CD4-positive, alpha-beta T cell treated with Interleukin-6 for 4 hours (primary cell): ENCODE data around the gene TMEM260.
"Not testable (repeated sequence)": the region's sequence is repeated elsewhere in the genome, so short reads cannot be mapped to it uniquely, and the experiment has no call there.

Experiments used
- DNase-seq: peaks from one replicate; pipeline ENCODE4 v3.0.0-alpha.2; 2020; ENCODE audit warnings: mixed read lengths

Gene TMEM260

DNA sequence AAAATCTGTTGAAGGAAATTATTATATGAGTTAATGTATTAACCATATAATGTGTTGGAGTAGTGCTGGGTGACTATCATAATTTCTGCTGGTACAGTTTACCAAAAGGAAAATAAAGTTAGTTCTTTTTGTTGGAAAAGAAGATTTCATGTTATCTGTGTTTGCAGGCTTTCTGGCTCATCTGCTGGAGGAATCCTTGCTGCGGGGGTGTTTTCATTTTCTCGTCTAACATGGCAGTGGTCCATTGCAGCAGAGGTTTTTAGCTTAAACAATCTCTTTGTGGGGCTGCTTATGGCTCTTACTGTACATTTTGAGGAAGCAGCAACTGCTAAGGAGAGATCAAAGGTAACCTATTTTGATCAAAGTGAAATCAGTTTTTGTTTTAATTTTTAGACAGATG lies 24.1 kb downstream of the TMEM260 start:
- DNase-seq: no peak

DNA sequence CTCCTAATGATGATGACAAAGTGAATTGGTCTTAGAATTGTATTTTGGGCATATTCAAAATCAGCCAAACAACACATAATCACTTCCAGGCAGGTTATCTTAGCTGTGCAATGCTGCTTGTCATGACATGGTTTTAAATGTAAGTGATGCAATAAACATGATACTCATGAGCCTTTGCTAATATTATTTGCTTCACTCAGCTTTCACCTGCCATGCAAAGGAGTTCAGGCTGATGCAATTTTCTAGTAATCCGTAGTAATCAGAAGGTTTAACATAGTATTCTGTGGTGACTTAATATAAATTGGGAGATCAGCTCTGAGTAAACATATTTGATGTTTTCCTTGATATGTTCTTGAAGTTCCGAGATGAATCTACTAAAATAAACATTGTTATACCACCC lies 29.1 kb downstream of the TMEM260 start:
- DNase-seq: no peak

DNA sequence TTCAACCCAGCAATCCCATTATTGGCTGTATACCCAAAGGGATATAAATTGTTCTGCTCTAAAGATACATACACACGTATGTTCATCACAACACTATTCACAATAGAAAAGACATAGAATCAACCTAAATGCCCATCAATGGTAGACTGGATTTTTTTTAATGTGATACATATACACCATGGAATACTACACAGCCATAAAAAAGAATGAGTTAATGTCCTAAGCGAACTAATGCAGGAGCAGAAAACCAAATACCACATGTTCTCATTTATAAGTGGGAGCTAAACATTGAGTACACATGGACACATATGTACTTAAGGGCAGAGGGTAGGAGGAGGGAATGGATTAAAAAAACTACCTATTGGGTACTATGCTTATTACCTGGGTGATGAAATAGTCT lies 32.1 kb downstream of the TMEM260 start:
- DNase-seq: not testable (repeated sequence)

DNA sequence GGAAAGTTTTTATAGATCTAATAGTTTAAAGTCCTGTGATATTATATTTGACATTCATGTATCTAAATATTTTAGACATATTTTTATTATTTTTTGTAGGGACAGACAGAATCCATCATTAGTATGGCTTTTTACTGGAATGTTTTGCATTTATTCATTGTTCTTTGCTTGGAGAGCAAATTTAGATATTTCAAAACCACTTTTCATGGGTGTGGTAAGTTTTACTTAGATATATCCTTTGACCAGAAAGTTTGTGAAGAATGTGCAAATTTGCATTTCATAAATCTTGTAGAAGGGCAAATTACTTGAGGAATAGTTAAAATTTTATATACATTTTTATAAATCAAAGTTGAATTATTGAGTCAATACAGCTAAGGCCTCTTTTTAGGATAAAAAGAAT lies 37.5 kb downstream of the TMEM260 start:
- DNase-seq: no peak

DNA sequence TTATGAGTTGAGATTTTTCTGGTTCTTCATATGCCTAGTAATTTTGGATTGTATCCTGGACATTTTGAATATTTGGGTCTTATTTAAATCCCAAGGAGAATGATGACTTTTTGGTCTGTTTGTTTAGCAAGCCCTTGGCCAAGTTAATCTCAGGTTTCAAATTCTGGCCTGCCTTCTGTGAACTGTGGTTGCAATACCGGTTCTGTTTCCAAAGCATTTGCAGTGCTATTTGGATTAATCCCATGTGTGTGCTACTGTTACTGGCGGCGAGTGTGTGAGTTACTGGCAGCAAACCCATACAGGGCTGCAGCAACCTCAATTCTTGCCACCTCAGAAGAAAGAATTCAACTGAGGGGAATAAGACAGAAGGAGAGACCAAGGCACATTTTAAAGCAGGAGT lies 51.1 kb downstream of the TMEM260 start:
- no peak for DNase-seq

DNA sequence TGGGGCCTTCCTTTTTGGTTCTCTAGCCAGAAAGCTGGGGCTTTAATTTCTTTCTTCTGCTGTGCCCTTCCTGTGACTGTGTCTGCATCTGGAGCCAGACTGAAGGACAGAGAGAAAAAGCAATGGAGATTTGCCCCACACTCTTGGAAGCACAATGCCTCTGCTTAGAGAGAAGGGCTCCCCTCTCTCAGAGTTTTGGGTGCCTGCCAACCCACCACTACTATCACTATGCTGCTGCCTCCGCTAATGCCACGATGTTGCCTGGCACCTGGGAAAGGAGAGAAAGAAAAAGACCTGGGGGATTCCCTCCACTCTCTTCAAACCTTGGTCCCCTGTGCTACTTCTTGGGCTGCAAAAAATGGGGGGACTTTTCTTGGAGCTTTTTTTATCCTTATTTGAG lies 52.6 kb downstream of the TMEM260 start:
- DNase-seq: no peak

DNA sequence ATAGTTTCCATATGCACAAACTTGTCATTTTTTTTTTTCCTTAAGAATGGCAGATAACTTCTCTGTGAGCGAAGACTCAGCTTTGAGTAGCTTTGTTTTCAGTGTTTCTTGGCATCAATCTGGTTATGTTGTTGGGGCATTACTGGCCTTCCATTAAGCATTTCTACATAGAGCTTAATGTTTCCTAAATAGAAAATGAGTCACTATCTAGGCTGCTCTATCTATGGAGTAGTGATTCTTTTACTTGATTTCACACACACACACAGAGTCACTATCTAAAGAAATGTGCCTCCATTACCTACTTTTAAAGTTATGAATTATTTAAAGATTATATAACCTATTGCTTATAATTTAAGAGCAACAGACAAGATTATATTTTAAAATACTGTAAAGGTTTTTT lies 53.9 kb downstream of the TMEM260 start:
- DNase-seq: no peak

DNA sequence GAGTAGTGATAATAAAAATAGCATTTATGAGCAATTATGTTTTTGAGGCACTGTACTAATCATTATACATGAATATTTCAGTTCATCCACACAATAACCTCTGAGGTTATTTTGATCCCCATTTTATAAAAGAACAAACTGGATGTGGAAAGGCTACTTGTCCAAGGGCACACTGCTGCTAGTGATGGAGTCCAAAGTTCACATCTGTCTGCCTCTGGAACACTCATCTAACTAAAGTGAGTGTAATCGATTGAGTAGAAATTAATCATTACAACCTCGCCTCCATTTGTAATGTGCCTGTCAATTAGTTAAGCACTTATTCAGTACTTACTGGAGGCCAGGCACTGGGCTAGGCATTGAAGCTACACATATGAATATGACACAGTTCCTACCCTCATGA lies 55.4 kb downstream of the TMEM260 start:
- no peak for DNase-seq

DNA sequence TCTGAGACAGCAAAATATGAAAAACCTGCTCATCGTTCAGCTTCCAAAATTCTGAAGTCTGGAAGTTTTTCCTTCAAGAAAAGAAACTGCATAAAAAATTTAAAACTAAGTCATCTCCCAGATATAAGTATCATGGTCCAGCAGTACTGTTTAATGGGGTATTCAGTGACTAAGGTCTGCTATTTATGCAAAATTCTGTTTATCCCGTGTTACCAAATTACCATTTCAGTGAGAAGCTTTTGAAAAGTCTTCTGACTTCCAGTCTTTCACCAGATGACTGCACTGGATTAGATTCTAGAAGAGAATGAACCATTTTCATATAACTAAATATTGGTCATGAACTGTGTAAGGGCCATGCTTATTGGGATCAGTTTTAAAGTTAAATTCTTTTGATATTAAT lies 67.9 kb downstream of the TMEM260 start:
- no peak for DNase-seq

DNA sequence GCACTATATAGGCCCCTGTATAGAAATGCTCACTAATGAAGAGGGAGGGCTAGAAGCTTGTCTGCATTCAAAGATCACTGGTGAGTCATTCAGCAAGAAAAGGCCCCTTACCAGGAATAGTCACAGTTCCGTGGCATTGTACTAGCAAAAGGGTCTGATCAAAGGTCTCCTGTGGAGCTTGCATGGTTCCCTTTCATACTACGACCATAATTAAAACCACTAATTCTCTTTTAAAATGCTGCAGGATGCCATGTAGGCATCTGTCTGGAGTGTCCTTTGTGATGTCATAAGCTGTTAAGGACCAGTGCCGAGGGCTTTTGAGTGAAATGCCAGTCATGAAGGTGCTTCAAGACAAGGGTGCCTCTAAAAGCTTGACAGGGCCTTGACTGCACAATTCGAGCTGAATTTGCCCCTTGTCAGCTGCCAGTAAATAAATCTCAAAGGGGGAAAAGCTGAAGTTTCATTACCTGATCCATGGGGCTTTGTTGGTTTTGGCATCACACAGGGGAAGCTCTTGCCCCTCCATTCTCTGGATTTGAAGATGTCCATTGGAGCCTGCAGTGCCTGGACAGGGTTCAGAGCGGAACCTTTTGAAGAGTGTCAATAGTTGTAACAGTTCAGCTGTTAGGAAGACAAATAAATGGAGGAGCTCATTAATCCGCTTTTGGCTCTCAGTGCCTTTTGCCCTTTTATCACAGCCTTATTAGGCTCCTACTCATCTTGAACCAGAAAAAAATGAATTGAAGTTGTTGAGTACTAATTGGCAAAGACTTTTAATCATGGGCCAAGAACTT lies 69.1 kb downstream of the TMEM260 start:
- DNase-seq: no peak

DNA sequence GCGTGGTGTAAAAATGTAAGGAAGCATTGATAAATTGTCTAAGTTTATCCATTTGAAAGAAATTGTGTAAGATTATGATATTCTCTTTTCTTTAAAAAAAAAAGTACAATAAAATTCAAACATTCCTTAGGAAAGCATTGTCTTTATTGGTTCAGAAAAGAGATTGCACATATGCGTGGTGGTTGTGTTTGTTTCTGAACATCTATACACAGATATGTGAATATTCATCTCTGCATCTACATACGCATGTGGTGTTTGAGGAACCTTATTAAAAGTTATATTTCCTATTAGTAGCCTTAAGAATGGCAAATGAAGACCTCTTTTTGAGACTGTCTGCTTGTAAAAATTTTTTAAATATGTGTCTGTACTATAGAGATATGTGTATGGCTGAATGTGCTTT lies 69.8 kb downstream of the TMEM260 start:
- DNase-seq: no peak

DNA sequence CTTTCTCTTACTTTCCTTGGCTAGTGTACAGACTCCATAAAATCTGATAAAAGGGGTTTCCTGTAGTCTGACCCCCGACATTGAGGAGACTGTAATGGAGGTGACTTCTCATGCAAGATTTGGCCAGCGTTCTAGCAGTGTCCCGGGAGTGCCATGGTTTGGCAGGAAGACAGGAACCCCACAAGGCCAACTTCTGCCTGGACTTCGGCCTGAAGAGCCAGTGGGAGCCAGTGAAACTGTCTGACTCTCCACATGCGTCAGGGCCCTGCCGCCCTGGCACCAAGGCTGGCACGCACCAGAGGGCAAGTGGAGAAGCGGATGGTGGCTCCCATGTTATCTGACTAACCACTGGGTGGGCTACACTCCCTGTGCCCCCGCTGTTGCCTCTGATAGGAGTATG lies 70.5 kb downstream of the TMEM260 start:
- DNase-seq: no peak

DNA sequence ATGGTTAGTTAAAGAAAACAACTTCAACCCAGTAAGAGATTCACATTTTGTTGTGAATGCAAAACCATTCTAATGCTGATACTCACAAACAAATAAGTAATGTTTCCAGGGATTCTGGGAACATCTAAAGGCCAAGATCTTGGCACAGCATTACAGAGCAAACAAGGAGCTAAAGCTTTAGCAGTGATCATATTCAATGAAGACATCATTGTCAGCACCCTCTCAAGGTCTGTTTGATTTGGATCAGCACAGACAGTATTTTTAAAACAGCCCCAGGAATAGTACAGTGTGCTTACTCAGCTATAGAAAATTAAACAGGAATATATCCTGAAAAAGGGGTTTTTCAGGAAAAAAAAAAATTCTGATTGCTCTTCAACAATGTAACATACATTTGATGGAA lies 71.4 kb downstream of the TMEM260 start:
- no peak for DNase-seq

DNA sequence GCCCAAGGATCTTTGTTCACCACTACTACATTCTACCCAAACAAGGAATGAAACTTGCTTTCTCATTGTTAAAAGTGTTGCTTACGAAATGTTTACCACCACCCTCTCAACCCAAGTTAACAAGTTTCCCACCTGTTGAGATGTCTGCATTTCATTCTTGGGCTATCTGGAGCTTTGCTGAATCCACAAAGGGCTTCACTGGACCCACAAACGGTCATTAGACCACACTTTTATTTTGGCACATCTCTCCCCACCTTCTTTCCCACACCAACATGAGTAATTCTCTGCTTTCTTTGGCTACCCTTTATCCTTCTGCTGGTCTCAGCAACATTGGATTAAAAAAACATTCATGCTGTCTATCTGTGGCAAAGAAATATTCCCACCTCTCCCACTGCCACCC lies 78.0 kb downstream of the TMEM260 start:
- DNase-seq: no peak

DNA sequence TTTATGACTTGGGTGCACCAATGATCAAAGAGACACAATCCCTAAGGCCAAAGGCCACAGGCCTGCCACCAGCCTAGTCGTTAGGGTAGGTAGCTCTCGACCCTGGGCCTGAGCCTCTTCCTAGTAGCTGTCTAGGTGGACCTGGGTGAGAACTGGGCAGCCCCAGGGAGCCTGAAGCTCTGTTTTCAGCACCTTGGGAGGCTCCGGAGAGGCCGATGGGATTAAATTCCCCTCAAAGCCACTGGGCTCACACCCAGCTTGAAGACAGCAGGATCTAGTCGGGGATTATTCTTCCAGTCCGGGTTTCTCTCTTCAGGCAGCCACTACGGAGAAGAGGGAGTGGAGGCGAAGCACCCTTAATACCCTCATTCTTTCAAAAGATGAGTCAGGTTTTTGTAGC lies 79.8 kb downstream of the TMEM260 start:
- DNase-seq: no peak

DNA sequence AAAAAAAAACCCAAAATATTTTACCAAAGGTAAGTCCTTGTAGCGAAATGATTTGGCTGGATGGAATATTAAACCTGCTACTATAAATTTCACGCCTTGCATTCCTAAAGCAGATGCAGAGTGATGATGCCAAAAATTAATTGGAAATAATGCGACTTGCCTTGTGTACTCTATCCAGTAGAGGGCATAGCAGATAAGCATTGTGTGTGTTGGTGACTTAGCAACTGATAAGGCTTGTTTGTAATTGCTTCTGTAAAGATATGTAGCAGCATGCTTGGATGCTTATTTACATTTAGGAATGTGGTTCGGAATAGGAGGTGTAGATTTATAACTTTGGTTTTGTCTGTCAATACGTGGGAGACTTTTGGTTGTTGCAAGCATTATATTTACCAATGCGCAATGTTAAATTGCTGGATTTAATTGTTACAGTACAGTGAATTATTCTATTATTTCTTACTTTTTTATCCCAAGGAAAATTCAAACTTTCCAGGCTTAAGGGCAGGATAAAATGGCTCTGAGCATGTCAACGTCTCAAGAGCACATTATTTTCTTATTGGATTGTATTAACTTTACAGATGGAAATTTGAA lies 80.5 kb downstream of the TMEM260 start:
- no peak for DNase-seq

DNA sequence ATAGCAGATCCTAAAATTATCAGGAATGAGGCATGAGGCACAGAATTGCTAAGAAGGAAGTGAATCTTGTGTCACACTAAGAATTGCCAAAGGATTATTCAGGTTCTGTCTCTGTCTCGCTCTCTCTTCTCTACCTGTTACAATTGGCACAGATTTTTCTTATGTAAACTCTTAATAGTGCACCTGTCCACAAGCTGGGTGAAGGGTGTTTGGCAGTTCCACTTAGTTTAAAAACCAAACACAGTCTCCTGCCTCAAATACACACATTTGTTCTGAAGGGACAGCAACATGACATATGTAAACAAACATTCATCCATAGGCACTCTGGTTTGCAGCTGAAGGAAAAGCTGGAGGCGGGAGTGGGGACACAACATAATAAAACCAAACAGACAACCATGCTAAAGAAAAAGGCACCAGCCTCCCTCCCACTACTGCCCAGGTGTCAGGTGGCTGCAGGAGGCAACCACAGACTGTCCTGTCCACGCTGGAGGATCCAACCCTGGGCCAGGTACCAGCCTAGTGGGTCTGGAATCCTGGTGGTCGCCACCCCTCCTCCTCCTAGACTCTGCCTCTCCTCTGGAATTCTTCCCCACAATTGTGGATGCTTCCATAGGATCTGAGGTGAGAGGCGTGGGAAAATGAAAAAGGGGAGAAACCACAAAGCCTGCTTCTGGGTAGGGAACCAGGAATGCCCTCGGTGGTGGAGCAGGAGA lies 81.2 kb downstream of the TMEM260 start:
- DNase-seq: no peak

DNA sequence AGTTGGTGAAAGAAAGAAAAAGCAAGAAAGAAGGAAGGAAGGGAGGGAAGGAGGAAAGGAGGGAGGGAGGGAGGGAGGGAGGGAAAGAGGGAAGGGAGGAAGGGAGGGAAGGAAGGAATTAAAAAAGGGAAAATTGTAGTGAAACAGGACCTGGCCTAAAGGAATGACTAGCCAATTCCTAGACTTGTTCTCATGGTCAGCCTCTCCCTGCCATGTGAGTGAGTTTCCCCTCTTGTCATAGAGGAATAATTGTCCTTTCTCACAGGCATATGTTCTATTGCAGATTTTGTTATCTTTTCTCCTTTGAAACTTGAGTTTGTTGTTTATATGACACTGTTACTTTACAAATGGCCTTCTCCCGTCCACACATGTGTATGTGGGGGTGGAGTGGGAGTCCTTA lies 81.9 kb downstream of the TMEM260 start:
- no peak for DNase-seq

DNA sequence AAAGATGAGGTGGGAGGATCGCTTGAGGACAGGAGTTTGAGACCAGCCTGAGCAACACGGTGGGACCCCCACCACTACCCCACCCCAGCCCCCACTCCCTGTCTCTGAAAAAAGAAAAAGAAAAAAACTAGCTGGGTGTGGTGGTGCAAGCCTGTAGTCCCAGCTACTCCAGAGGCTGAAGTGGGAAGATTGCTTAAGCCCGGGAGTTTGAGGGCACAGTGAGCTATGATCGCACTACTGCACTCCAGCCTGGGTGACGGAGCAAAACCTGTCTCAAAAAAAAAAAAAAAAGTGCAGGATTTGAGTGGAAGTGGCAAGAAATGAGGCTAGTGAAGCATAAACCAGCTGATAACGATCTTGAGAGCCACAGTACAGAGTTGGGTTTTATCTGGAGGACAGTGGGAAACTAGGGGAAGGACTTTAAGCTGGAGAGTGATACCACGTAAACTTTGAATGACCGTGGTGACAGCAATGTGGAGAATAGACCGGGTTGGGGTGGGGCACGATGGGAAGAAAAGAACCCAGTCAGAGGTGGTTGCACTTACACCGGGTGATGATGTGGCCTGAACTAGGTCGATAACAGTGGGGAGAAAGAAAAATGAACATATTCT lies 85.3 kb downstream of the TMEM260 start:
- DNase-seq: no peak

DNA sequence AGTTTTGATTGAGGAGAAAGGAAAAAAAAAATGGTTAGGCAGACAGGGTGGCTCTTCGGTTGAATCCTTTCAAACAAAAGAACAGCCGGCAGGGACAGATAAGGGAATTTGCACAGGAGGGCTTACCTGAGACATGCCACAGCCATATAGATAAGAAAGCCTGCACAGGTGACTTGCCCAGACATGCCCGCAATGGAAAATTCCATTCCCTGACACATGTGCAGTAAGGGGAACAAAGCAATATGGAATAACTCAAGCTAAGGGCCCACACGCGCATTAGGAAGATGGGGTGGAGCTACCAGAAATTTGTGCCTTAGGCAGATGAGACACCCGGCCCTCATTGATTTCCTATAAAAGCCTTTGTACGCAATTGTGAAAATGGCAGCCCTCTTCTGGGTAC lies 86.7 kb downstream of the TMEM260 start:
- no peak for DNase-seq

DNA sequence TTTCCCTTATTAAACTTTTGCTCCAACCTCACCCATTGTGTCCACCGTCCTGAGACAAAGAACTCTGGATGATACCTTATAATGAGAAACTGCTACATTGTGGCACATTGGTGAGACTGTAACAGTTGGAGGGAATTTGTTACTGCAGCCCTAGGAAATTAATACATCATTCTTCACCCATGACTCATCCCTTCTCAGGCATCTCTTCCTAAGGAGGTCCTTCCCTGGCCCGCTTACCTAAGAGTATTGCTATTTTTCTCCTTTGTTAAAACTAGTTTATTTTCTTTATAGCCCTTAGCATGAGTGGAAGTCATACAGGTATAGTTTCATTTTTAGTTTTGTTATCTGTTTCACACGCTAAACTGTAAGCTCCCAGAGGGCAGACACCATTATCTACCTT lies 87.1 kb downstream of the TMEM260 start:
- no peak for DNase-seq

DNA sequence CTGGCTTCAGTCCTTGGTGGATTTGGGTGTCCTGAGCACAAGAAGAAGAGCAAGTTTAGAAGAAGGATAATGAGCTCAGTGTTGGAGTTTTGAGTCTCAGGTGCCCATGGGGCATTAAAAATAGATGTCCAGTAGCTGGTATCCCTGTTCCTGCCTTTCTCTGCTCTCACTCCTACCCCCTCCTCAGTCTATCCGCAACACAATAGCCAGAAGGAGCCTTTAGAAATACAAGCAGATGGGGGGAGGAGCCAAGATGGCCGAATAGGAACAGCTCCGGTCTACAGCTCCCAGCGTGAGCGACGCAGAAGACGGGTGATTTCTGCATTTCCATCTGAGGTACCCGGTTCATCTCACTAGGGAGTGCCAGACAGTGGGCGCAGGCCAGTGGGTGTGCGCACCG lies 87.7 kb downstream of the TMEM260 start:
- DNase-seq: not testable (repeated sequence)

DNA sequence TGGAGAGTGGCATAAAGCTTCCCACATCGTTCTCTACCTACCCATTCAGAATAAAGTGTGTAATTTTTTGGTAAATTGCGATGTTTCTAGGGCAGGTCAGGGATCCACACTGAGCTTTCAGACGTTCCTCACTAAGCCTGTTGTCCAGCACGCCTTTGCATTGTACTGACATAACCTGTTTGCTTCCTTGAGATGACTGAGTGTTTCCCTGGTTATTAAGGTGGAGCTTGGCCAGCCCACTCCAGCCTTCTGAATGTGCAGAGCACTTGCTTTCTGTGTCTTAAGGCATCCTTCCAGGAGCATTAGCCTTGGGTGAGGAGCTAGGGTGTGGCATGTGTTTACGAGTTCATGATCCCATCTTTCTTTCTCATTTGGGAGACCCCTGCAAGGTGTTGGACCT lies 96.4 kb downstream of the TMEM260 start:
- no peak for DNase-seq

DNA sequence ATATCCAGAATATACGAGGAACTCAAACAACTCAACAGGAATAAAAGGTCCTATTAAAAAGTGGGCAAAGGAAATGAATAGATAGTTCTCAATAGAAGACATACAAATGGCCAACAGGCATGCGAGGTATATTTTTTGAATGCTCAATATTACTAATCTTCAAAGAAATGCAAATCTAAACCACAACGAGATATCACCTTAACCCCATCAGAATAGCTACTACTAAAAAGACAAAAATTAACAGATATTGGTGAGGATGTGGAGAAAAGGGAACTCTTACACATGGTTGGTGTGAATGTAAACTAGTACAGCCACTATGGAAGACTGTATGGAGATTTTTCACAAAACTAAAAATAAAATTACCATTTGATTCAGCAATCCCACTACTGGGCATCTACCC lies 99.2 kb downstream of the TMEM260 start:
- DNase-seq: no peak
